G401 (cell line): ENCODE data around the gene GPC2. TPM values are rescaled to one million over a fixed set of nuclear protein-coding genes. Genes with fewer than 3 reads are reported as not detected.
"Not testable (repeated sequence)": the region's sequence is repeated elsewhere in the genome, so short reads cannot be mapped to it uniquely, and the experiment has no call there.

Source experiments
- DNase-seq: peaks from one replicate; pipeline ENCODE4 v3.0.0-alpha.2; 2015; ENCODE audit warnings: low spot score
- in situ Hi-C: cut with HindIII; loops from 2 replicates; pipeline ENCODE4 v1.10.0; 2016; ENCODE audit warnings: low sequenced_read_pairs, mixed read lengths
- total RNA-seq: library from RNA; depleted of rRNA; stranded (reverse); fragments of >200 nt; shearing (Covaris generic); gene quantifications from 2 replicates; pipeline ENCODE4 v1.2.3, GENCODE V29; 2014; rRNA removed

GPC2 gene
- total RNA-seq, 1 experiment from 2014 or later, result 8.8 TPM

GRCh38 chr7:100130220-100130607 lies 47.0 kb downstream of the GPC2 start:
- DNase-seq, in situ Hi-C loops: not testable (repeated sequence)

- in situ Hi-C loops, result no loop called here
- DNase-seq, result no peak
Observed at GRCh38 chr7:100128637-100128963, 48.6 kb downstream of the GPC2 start.

GRCh38 chr7:100127866-100128636 lies 49.1 kb downstream of the GPC2 start:
- in situ Hi-C loops, result no loop called here
- peak; percentile 57 for DNase-seq

GRCh38 chr7:100126931-100127865 lies 50.0 kb downstream of the GPC2 start, which contains the start of gene MBLAC1:
Gene MBLAC1, plus strand, starts transcription at chr7:100126967. Its CDS starts 429 bp downstream, at chr7:100127396.
- in situ Hi-C loops, result no loop called here
- DNase-seq, result peak; percentile 96

- in situ Hi-C loops, result no loop called here
- DNase-seq, result no peak
Observed at GRCh38 chr7:100126239-100126930, 50.8 kb downstream of the GPC2 start.

- no peak for DNase-seq
- in situ Hi-C loops, result no loop called here
Observed at GRCh38 chr7:100124301-100125230, 52.6 kb downstream of the GPC2 start.

- no peak for DNase-seq
- in situ Hi-C loops, result no loop called here
Observed at GRCh38 chr7:100122568-100122967, 54.6 kb downstream of the GPC2 start.

- no peak for DNase-seq
- in situ Hi-C loops, result no loop called here
Observed at GRCh38 chr7:100122067-100122466, 55.1 kb downstream of the GPC2 start.

- DNase-seq, result no peak
- in situ Hi-C loops, result no loop called here
Observed at GRCh38 chr7:100120733-100121036, 56.5 kb downstream of the GPC2 start.

- in situ Hi-C loops, result no loop called here
- peak; percentile 92 for DNase-seq
Observed at GRCh38 chr7:100119970-100120732, 57.0 kb downstream of the GPC2 start.

Other genes starting within 250 kb of the GPC2 start
- not detected in 2 replicates for gene GJC3, start 247.8 kb downstream of the GPC2 start, total RNA-seq
- gene AZGP1, start 201.3 kb downstream of the GPC2 start, total RNA-seq, result 1.1 TPM in 1 of 2 replicates, not detected in the other
- 13.8 and 19.4 TPM in 2 replicates for gene ZKSCAN1, start 161.8 kb downstream of the GPC2 start, total RNA-seq
- 12.2 and 23.1 TPM in 2 replicates for gene ZSCAN21, start 127.6 kb downstream of the GPC2 start, total RNA-seq
- 29.9 and 38.7 TPM in 2 replicates for gene ZNF3, start 95.7 kb downstream of the GPC2 start, total RNA-seq
- gene COPS6, start 88.4 kb downstream of the GPC2 start, total RNA-seq, result 100 and 151 TPM in 2 replicates
- gene MCM7, start 76.0 kb downstream of the GPC2 start, total RNA-seq, result 356 and 361 TPM in 2 replicates
- 19.7 and 34.3 TPM in 2 replicates for gene AP4M1, start 75.7 kb downstream of the GPC2 start, total RNA-seq
- 26.6 and 45.6 TPM in 2 replicates for gene TAF6, start 58.0 kb downstream of the GPC2 start, total RNA-seq
- gene CNPY4, start 57.7 kb downstream of the GPC2 start, total RNA-seq, result 26.6 and 30.0 TPM in 2 replicates
- 1.7 and 2.9 TPM in 2 replicates for gene MBLAC1, start 50.4 kb downstream of the GPC2 start, total RNA-seq
- gene LAMTOR4, start 28.5 kb downstream of the GPC2 start, total RNA-seq, result 97.5 and 231 TPM in 2 replicates
- 9.0 and 14.4 TPM in 2 replicates for gene TRAPPC14, start 18.7 kb downstream of the GPC2 start, total RNA-seq
- gene GAL3ST4, start 8.8 kb downstream of the GPC2 start, total RNA-seq, result 0.81 TPM in 1 of 2 replicates, not detected in the other
- gene STAG3, start 537 bp upstream of the GPC2 start, total RNA-seq, result 0.68 and 3.3 TPM in 2 replicates
- gene PVRIG, start 42.6 kb upstream of the GPC2 start, total RNA-seq, result not detected in 2 replicates
- gene SPDYE3, start 130.3 kb upstream of the GPC2 start, total RNA-seq, result not detected in 2 replicates
- 14.7 and 21.5 TPM in 2 replicates for gene PILRB, start 180.7 kb upstream of the GPC2 start, total RNA-seq
- 1.6 TPM in 1 of 2 replicates, not detected in the other for gene PILRA, start 196.1 kb upstream of the GPC2 start, total RNA-seq